ENCODE results near the gene TBL1XR1. TPM values are rescaled to one million over a fixed set of nuclear protein-coding genes. Genes with fewer than 3 reads are reported as not detected.

The TBL1XR1 gene
- total and polyA plus RNA-seq, 2 of the 8 experiments (the other 6 are each of a cell fraction or from before 2014, with no cell fraction given) = 28.1 to 147 TPM

DNA sequence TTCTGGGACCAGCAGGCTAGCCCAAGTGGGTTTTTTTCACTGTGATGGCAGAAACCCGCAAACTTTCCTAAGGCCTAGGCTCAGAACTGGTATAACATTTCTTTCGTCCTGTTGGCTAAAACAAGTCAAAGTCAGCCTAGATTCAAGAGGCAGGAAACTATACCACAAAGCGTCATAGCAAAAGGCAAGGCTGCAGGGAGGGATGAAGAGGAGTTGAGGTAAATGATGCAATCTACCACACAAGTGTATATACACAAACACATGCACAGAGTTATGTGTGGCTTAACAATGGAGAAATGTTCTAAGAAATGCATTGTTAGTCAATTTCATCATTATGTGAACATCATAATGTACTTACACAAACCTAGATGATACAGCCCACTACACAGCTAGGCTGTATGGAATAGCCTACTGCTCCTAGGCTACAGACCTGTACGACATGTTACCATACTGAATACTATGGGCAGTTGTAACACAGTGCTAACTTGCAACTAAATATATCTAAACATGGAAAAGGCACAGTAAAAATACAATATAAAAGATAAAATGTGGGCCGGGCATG is 225.6 kb downstream of the TBL1XR1 start (continued):
- TF ChIP-seq, protein P1, sequence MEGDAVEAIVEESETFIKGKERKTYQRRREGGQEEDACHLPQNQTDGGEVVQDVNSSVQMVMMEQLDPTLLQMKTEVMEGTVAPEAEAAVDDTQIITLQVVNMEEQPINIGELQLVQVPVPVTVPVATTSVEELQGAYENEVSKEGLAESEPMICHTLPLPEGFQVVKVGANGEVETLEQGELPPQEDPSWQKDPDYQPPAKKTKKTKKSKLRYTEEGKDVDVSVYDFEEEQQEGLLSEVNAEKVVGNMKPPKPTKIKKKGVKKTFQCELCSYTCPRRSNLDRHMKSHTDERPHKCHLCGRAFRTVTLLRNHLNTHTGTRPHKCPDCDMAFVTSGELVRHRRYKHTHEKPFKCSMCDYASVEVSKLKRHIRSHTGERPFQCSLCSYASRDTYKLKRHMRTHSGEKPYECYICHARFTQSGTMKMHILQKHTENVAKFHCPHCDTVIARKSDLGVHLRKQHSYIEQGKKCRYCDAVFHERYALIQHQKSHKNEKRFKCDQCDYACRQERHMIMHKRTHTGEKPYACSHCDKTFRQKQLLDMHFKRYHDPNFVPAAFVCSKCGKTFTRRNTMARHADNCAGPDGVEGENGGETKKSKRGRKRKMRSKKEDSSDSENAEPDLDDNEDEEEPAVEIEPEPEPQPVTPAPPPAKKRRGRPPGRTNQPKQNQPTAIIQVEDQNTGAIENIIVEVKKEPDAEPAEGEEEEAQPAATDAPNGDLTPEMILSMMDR (IDR thresholded peaks at IDR 0.05; ENCODE audit: control extremely low read depth in 1 of 3, insufficient read depth in 1 of 3, low read depth in 1 of 3, low read length in 3 of 3) = no peak
- TF ChIP-seq RFX5 (IDR thresholded peaks at IDR 0.05; ENCODE audit: borderline replicate concordance, low read depth, low read length) (no peak), GABPA (IDR thresholded peaks at IDR 0.05; ENCODE audit: borderline replicate concordance, insufficient read depth, low read length) (no peak), USF2 (IDR thresholded peaks at IDR 0.05; ENCODE audit: low read length) (no peak), TBP (IDR thresholded peaks at IDR 0.05; ENCODE audit: low read depth, low read length) (no peak)
- TF ChIP-seq, protein P2, sequence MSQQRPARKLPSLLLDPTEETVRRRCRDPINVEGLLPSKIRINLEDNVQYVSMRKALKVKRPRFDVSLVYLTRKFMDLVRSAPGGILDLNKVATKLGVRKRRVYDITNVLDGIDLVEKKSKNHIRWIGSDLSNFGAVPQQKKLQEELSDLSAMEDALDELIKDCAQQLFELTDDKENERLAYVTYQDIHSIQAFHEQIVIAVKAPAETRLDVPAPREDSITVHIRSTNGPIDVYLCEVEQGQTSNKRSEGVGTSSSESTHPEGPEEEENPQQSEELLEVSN (IDR thresholded peaks at IDR 0.05) = no peak

All from H1 (cell line).